ENCODE results near the gene FUT3.

GRCh38 chr19:5805462-5806132 is 45.7 kb downstream of the FUT3 start:
- no peak for TF ChIP-seq POLR2A (IDR thresholded peaks at IDR 0.05; ENCODE audit: low read depth, low read length)
- TF ChIP-seq TAF1 (IDR thresholded peaks at IDR 0.05; ENCODE audit: low read depth, low read length), result no peak
- TF ChIP-seq POLR2AphosphoS5 (IDR thresholded peaks at IDR 0.05; ENCODE audit: low read depth, low read length), result no peak
- no peak for TF ChIP-seq SPI1 (IDR thresholded peaks at IDR 0.05; ENCODE audit: low read depth, low read length)
- no peak for TF ChIP-seq PAX5 (IDR thresholded peaks at IDR 0.05; ENCODE audit: insufficient read depth, low read length, severe bottlenecking)
